ENCODE results near the gene C1QL1. TPM values are rescaled to one million over a fixed set of nuclear protein-coding genes. Genes with fewer than 3 reads are reported as not detected.

C1QL1 gene
- total and polyA plus RNA-seq, 2 of the 13 experiments (the other 11 are each of a cell fraction or from before 2014, with no cell fraction given), result 0.11 TPM

DNA sequence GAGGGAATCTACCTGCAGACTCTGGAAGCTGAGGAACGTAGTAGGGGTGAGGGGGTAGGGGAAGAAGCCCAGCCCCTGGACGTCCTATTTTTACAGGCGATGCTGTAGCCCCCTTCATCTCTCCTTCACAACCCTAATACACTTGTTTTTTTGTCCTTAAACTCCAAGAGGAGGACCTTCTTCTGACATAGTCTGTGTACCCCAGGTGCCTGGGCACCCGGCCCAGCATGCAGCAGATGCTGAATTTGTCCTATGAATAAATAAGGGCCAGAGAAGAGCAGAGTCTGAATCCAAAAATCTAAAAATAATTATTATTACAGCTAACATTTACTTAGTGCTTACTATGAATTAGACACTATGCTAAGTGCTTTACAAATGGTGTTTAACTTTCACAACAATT is 25.6 kb downstream of the C1QL1 start:
- peaks cover 60% of the 10 kb centered on the region for H3K4me1 ChIP-seq (ENCODE audit: insufficient read depth, low read length)
- no peak overlapping the region for H3K4me2 ChIP-seq (ENCODE audit: low read depth, low read length)
- H3K4me3 ChIP-seq (replicated peaks in 1 of 3; ENCODE audit: insufficient read depth in 1 of 3, low read depth in 2 of 3, low read length in 3 of 3), result no peak overlapping the region
- no peaks in the 10 kb centered on the region; a peak in 1 of 5 replicates for H3K27me3 ChIP-seq (ENCODE audit: control insufficient read depth in 1 of 2, insufficient read depth in 2 of 2, low read length in 2 of 2)
- H3K79me2 ChIP-seq (ENCODE audit: insufficient read depth, low read length), result peaks cover 74% of the 10 kb centered on the region
- intact Hi-C loops (cut with micrococcal nuclease; ENCODE audit: unreplicated experiment), result no loop called here
- CTCF ChIA-PET (ENCODE audit: low intra/inter-chr PET ratio, low total read pairs), result no interaction called here
- H3K9me3 ChIP-seq (ENCODE audit: low read length), result no peaks in the 10 kb centered on the region
- ATAC-seq, result no peak
- H4K20me1 ChIP-seq (ENCODE audit: insufficient read depth, low read length), result no peaks in the 10 kb centered on the region
- no peak for FAIRE-seq
- no peak overlapping the region for H2AFZ ChIP-seq (ENCODE audit: low read length)
- peaks cover 0 to 11% of the 10 kb centered on the region in 2 experiments; a peak in 2 of 5 replicates for H3K36me3 ChIP-seq (replicated peaks in 1 of 2; ENCODE audit: control insufficient read depth in 1 of 2, insufficient read depth in 2 of 2, low read length in 2 of 2)
- DNase-seq (ENCODE audit: low spot score), result no peak
- POLR2A ChIA-PET, result no interaction called here
- 92% methylated on average over 4 of the region's 4 CpGs for WGBS (ENCODE audit: low lambda C conversion rate)
- in situ Hi-C loops (cut with HindIII; ENCODE audit: extremely low pct_ligation_motif_present, low pct_unique_long_range_greater_than_20kb), result no loop called here
- H3K27ac ChIP-seq (ENCODE audit: extremely low read length, insufficient read depth, low read length), result no peak overlapping the region
- TF ChIP-seq, protein P1, sequence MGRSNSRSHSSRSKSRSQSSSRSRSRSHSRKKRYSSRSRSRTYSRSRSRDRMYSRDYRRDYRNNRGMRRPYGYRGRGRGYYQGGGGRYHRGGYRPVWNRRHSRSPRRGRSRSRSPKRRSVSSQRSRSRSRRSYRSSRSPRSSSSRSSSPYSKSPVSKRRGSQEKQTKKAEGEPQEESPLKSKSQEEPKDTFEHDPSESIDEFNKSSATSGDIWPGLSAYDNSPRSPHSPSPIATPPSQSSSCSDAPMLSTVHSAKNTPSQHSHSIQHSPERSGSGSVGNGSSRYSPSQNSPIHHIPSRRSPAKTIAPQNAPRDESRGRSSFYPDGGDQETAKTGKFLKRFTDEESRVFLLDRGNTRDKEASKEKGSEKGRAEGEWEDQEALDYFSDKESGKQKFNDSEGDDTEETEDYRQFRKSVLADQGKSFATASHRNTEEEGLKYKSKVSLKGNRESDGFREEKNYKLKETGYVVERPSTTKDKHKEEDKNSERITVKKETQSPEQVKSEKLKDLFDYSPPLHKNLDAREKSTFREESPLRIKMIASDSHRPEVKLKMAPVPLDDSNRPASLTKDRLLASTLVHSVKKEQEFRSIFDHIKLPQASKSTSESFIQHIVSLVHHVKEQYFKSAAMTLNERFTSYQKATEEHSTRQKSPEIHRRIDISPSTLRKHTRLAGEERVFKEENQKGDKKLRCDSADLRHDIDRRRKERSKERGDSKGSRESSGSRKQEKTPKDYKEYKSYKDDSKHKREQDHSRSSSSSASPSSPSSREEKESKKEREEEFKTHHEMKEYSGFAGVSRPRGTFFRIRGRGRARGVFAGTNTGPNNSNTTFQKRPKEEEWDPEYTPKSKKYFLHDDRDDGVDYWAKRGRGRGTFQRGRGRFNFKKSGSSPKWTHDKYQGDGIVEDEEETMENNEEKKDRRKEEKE (IDR thresholded peaks at IDR 0.05), result no peak
- TF ChIP-seq SOX6 (IDR thresholded peaks at IDR 0.05) (no peak), SOX6 (CRISPR knock-in tag; IDR thresholded peaks at IDR 0.05) (no peak), ZFP36L1 (CRISPR knock-in tag; IDR thresholded peaks at IDR 0.05) (no peak), TBP (CRISPR knock-in tag; IDR thresholded peaks at IDR 0.05) (no peak), ZNF280D (CRISPR knock-in tag; IDR thresholded peaks at IDR 0.05) (no peak), KDM4B (CRISPR knock-in tag; IDR thresholded peaks at IDR 0.05) (no peak), ZNF34 (CRISPR knock-in tag; IDR thresholded peaks at IDR 0.05; ENCODE audit: borderline replicate concordance) (no peak), ZNF740 (CRISPR knock-in tag; IDR thresholded peaks at IDR 0.05) (no peak), ZNF382 (CRISPR knock-in tag; IDR thresholded peaks at IDR 0.05; ENCODE audit: borderline replicate concordance) (no peak), TMF1 (CRISPR knock-in tag; IDR thresholded peaks at IDR 0.05; ENCODE audit: low read depth) (no peak)
- TF ChIP-seq, protein P2, sequence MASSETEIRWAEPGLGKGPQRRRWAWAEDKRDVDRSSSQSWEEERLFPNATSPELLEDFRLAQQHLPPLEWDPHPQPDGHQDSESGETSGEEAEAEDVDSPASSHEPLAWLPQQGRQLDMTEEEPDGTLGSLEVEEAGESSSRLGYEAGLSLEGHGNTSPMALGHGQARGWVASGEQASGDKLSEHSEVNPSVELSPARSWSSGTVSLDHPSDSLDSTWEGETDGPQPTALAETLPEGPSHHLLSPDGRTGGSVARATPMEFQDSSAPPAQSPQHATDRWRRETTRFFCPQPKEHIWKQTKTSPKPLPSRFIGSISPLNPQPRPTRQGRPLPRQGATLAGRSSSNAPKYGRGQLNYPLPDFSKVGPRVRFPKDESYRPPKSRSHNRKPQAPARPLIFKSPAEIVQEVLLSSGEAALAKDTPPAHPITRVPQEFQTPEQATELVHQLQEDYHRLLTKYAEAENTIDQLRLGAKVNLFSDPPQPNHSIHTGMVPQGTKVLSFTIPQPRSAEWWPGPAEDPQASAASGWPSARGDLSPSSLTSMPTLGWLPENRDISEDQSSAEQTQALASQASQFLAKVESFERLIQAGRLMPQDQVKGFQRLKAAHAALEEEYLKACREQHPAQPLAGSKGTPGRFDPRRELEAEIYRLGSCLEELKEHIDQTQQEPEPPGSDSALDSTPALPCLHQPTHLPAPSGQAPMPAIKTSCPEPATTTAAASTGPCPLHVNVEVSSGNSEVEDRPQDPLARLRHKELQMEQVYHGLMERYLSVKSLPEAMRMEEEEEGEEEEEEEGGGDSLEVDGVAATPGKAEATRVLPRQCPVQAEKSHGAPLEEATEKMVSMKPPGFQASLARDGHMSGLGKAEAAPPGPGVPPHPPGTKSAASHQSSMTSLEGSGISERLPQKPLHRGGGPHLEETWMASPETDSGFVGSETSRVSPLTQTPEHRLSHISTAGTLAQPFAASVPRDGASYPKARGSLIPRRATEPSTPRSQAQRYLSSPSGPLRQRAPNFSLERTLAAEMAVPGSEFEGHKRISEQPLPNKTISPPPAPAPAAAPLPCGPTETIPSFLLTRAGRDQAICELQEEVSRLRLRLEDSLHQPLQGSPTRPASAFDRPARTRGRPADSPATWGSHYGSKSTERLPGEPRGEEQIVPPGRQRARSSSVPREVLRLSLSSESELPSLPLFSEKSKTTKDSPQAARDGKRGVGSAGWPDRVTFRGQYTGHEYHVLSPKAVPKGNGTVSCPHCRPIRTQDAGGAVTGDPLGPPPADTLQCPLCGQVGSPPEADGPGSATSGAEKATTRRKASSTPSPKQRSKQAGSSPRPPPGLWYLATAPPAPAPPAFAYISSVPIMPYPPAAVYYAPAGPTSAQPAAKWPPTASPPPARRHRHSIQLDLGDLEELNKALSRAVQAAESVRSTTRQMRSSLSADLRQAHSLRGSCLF (CRISPR knock-in tag; IDR thresholded peaks at IDR 0.05; ENCODE audit: borderline replicate concordance), result no peak
- BruUV-seq (replicated peaks), result no TSS peak
- no peak overlapping the region for H3K9ac ChIP-seq (ENCODE audit: insufficient read depth, low read depth, low read length)

Measured in HepG2 (cell line).